ENCODE data around the gene ZDHHC12.

Gene ZDHHC12

DNA sequence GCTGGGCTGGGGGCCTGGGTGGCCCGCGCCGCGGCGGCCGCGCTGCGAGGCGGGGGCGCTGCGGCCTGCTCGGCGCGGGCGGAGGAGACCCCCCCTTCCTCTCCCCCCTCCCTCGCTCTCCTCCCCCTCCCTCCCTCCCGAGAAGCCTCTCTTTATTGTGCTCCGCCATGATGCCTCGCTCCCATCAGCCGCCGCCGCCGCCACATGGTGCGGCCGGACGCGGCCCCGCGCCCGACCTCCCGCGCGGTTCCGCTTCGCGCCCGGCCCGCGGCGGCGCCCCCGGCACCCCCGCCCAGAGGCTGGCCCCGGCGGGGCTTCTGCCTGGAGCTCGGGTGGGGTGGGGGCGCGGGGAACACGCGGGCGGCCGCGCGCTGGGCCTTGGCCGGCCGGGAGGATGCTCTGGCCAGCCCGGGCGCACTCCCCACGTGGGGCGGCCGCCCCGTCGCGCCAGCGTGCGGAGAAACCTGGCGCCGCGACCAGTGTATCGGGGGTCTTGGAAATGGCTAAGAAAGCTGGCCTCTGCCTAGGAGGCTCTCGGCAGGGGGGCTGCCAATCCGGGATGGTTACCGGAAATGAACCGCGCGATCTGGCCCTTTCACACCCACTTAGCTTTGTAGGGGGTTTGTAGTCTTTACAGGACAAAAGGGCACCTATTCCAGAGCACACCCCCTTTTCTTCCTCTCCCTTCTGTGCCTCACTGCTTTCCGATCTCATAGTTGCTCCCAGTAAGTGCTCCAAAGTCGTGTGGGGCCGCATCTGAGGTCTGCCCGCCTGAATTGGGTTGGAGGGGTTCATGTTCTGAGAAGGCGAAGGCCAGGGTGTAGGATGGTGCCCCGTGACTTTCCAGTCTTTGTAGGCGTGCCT is 33.9 kb downstream of the ZDHHC12 start:
- Mint-ChIP-seq H3K4me3 (peak overlapping the region; percentile 95), H3K27ac (peak overlapping the region; percentile 97), H3K4me1 (ENCODE audit: low read depth) (peaks cover 57% of the 10 kb centered on the region), H3K36me3 (ENCODE audit: low read depth) (peaks cover 61% of the 10 kb centered on the region), H3K27me3 (no peaks in the 10 kb centered on the region), H3K9me3 (no peaks in the 10 kb centered on the region)
- peak; percentile 64 for DNase-seq

DNA sequence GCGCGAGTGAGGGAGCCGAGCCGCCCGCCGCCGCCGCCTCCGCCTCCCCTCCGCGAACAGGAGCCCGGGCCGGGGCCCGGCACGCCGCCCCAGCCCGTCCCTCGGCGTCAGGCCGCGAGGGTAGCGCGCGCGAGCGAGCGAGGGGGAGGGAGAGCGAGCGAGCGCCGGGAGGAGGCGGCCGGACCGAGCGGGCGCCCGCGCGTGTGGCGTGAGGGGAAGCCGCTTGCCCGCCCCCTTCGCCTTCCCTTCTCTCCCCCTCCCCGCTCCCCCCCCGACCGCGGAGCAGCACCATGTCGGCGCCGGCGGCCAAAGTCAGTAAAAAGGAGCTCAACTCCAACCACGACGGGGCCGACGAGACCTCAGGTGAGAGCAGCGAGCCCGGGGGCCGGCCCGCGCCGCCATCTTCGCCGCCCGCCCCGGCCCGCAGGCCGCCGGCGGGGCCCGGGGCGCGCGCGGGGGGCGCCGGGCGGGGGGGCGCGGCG is 34.6 kb downstream of the ZDHHC12 start:
- Mint-ChIP-seq H3K36me3 (ENCODE audit: low read depth) (peaks cover 59% of the 10 kb centered on the region), H3K27me3 (no peaks in the 10 kb centered on the region), H3K27ac (peak overlapping the region; percentile 75), H3K9me3 (no peaks in the 10 kb centered on the region), H3K4me1 (ENCODE audit: low read depth) (peaks cover 64% of the 10 kb centered on the region), H3K4me3 (peak overlapping the region; percentile 67)
- no peak for DNase-seq

DNA sequence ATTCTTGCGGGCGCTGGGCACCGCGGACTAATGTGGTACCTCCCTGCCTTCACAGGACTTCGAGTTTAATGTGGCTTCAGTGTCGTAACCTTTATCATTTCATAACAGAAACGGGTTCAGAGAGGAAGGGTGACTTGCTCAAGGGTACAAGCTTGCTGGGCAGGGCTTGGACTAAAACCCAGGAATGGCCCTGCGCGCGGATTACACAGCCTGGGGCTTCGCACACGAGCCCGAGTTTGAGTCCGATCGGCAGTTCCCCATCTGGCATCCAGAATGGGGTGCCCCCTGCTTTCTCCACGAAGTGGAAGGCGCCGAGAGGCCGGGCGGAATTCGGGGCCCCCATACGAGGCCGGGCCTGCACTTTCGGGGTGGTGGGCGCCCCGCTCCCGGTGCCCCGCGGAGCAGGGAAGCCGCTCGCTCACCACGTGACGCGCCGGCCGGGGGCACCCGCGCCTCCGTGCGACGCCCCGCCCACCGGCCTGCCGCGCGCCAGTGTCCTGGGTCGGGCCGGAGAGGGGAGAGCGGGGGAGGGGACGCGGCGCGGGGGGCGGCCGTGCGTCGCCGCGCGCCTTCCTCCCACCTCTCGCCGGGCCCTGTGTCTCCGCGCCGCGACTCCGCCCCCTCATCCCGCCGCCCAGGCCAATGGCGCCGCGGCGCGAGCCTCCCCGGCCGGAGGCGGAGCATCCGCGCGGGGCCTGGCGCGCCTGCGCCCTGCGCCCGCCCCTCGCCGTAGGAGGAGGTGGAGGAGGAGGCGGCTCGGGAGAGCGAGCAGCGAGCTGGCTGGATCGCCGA is 35.2 kb downstream of the ZDHHC12 start, which contains the start of gene SET:
Gene SET, plus strand, starts transcription at position 722 of the 792 bp plus-strand sequence. CDS start 361 bp downstream, outside the sequence.
- Mint-ChIP-seq H3K27me3 (no peaks in the 10 kb centered on the region), H3K9me3 (no peaks in the 10 kb centered on the region), H3K4me3 (peak within 1 kb of the TSS; percentile 95), H3K27ac (peak within 1 kb of the TSS; percentile 94), H3K4me1 (ENCODE audit: low read depth) (peaks cover 62% of the 10 kb centered on the region), H3K36me3 (ENCODE audit: low read depth) (peaks cover 58% of the 10 kb centered on the region)
- DNase-seq = peak; percentile 96

- H3K4me3 Mint-ChIP-seq = peak overlapping the region; percentile 93
- no peaks in the 10 kb centered on the region for H3K9me3 Mint-ChIP-seq
- DNase-seq = no peak
- H3K27ac Mint-ChIP-seq = peak overlapping the region; percentile 94
- H3K4me1 Mint-ChIP-seq (ENCODE audit: low read depth) = peaks cover 58% of the 10 kb centered on the region
- H3K27me3 Mint-ChIP-seq = no peaks in the 10 kb centered on the region
- peaks cover 53% of the 10 kb centered on the region for H3K36me3 Mint-ChIP-seq (ENCODE audit: low read depth)
Observed at GRCh38 chr9:128687453-128687852, 36.5 kb downstream of the ZDHHC12 start.

GRCh38 chr9:128685636-128686489 is 38.1 kb downstream of the ZDHHC12 start:
- Mint-ChIP-seq H3K4me3 (peak overlapping the region; percentile 93), H3K27me3 (no peaks in the 10 kb centered on the region), H3K9me3 (no peaks in the 10 kb centered on the region), H3K27ac (peak overlapping the region; percentile 94), H3K4me1 (ENCODE audit: low read depth) (peaks cover 51% of the 10 kb centered on the region), H3K36me3 (ENCODE audit: low read depth) (peaks cover 41% of the 10 kb centered on the region)
- peak; percentile 57 for DNase-seq

GRCh38 chr9:128684325-128685199 is 39.4 kb downstream of the ZDHHC12 start:
- Mint-ChIP-seq H3K4me3 (peak overlapping the region; percentile 93), H3K36me3 (ENCODE audit: low read depth) (peaks cover 34% of the 10 kb centered on the region), H3K4me1 (ENCODE audit: low read depth) (peaks cover 51% of the 10 kb centered on the region), H3K27ac (peak overlapping the region; percentile 94), H3K9me3 (no peaks in the 10 kb centered on the region), H3K27me3 (no peaks in the 10 kb centered on the region)
- DNase-seq = peak; percentile 82

DNA sequence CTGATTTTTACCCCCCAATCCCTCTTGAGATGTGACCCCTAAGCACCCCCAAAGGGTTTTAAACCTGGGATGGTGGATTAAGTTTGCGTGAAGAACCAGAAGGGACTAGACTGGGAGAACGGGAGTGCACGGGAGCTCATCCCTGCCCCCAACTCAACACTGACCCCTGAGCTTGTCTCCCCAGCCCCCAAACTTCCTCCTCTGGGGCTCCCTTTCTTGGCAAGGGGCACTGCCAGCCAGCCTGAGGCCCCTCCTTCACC is 39.9 kb downstream of the ZDHHC12 start:
- Mint-ChIP-seq H3K27ac (peak overlapping the region; percentile 94), H3K27me3 (no peaks in the 10 kb centered on the region), H3K4me3 (peak overlapping the region; percentile 93), H3K4me1 (ENCODE audit: low read depth) (peaks cover 51% of the 10 kb centered on the region), H3K9me3 (no peaks in the 10 kb centered on the region), H3K36me3 (ENCODE audit: low read depth) (peaks cover 34% of the 10 kb centered on the region)
- DNase-seq = no peak

DNA sequence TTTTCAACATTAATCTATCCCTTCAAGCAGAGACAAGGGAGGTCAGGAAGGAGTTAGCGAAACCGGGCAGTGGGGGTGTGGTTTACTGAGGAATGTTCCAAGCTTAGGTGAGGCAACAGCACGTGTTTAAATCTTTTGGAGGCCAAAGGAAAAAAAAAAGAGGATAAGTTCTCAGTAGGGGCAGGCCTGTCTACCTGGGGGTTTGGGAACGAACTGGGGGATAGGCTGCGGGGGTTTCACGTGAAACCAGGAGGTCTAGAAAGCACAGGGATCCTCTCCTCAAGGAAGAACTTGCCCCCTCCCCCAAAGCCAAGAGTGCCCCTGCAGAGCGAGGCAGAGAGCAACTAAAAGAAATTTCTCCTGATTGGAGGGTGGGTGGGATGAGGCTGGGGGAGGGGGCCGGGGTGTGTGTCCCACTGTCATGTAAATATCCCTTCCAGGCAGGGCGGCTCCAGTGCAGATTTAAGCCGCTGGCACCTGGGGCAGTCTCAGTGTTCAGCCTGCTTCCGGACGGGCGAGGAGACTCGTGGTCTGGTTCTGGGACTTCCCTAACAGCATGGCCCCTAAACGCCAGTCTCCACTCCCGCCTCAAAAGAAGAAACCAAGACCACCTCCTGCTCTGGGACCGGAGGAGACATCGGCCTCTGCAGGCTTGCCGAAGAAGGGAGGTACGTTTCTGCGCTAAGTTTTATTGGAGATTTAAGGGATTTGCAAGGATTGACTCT is 40.4 kb downstream of the ZDHHC12 start:
- Mint-ChIP-seq H3K9me3 (no peaks in the 10 kb centered on the region), H3K27ac (peak overlapping the region; percentile 94), H3K27me3 (no peaks in the 10 kb centered on the region), H3K4me1 (ENCODE audit: low read depth) (peaks cover 50% of the 10 kb centered on the region), H3K4me3 (peak overlapping the region; percentile 93), H3K36me3 (ENCODE audit: low read depth) (peaks cover 34% of the 10 kb centered on the region)
- peak; percentile 65 for DNase-seq

DNA sequence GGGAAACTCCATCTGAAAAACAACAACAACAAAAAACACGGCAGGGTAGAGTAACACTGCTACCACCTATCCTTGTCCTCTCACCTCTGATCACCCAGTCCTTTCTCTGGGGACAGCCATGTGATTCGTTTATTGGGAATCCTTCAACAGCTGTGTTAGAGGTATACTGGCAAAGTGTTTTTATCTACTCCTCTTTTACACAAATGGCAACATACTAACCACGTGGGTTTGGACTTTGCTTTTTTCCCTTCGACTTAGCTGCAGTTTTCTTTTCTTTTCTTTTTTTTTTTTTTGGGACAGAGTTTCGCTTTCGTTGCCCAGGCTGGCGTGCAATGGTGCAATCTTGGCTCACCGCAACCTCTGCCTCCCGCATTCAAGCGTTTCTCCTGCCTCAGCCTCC is 46.1 kb downstream of the ZDHHC12 start:
- Mint-ChIP-seq H3K36me3 (ENCODE audit: low read depth) (peaks cover 17% of the 10 kb centered on the region), H3K27ac (no peak overlapping the region)

DNA sequence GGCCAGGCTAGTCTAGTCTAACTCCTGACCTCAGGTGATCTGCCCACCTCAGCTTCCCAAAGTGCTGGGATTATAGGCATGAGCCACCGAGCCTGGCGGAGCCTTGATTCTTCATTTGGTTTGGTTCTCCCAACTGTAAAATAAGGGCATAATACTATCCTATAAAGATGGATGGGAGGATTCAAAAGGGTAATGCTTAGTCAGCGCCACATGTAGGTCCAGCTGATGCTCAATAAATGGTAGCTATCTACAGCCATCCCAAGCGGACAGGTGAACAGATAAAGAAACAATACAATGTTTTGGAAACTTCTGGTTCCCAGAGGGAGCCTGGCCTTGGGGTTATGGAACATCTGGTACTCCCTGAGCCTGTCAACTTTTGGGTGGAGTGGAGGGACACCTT is 48.5 kb downstream of the ZDHHC12 start:
- H3K36me3 Mint-ChIP-seq (ENCODE audit: low read depth) = peaks cover 13% of the 10 kb centered on the region
- H3K27ac Mint-ChIP-seq = no peak overlapping the region
- no peak for DNase-seq

More for the DNA sequence above, 46.1 kb downstream of the ZDHHC12 start:
- H3K27me3 Mint-ChIP-seq = no peaks in the 10 kb centered on the region
- no peak for DNase-seq
- no peak overlapping the region for H3K4me3 Mint-ChIP-seq
- H3K4me1 Mint-ChIP-seq (ENCODE audit: low read depth) = peaks cover 4% of the 10 kb centered on the region
- no peaks in the 10 kb centered on the region for H3K9me3 Mint-ChIP-seq

More for the DNA sequence above, 48.5 kb downstream of the ZDHHC12 start:
- Mint-ChIP-seq H3K4me1 (ENCODE audit: low read depth) (no peaks in the 10 kb centered on the region), H3K27me3 (no peaks in the 10 kb centered on the region), H3K9me3 (no peaks in the 10 kb centered on the region), H3K4me3 (no peak overlapping the region)

Measured in activated T-cell treated with anti-CD3 and anti-CD28 coated beads, Interleukin-2, amount 50 U/mL, for 24 hours (primary cell).